ENCODE results near the gene RB1.

The RB1 gene

DNA sequence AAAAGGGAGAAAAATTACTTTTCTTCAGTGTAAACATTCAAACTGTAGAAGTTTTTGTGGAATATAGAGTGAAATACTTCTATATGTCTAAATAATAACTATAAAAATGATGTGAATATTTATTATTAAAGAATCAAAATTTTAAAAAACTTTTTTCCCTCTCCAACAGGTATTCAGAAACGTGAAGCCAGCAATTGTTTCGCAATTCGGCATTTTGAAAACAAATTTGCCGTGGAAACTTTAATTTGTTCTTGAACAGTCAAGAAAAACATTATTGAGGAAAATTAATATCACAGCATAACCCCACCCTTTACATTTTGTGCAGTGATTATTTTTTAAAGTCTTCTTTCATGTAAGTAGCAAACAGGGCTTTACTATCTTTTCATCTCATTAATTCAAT, 42.6 kb upstream of the RB1 start:
- TF ChIP-seq, protein P1, sequence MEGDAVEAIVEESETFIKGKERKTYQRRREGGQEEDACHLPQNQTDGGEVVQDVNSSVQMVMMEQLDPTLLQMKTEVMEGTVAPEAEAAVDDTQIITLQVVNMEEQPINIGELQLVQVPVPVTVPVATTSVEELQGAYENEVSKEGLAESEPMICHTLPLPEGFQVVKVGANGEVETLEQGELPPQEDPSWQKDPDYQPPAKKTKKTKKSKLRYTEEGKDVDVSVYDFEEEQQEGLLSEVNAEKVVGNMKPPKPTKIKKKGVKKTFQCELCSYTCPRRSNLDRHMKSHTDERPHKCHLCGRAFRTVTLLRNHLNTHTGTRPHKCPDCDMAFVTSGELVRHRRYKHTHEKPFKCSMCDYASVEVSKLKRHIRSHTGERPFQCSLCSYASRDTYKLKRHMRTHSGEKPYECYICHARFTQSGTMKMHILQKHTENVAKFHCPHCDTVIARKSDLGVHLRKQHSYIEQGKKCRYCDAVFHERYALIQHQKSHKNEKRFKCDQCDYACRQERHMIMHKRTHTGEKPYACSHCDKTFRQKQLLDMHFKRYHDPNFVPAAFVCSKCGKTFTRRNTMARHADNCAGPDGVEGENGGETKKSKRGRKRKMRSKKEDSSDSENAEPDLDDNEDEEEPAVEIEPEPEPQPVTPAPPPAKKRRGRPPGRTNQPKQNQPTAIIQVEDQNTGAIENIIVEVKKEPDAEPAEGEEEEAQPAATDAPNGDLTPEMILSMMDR (IDR thresholded peaks at IDR 0.05; ENCODE audit: control extremely low read depth, extremely low read depth, low read depth, missing control alignments) = no peak
- CTCF ChIA-PET = no interaction called here
- POLR2A ChIA-PET = no interaction called here
- no peak for DNase-seq (ENCODE audit: extremely low spot score)

DNA sequence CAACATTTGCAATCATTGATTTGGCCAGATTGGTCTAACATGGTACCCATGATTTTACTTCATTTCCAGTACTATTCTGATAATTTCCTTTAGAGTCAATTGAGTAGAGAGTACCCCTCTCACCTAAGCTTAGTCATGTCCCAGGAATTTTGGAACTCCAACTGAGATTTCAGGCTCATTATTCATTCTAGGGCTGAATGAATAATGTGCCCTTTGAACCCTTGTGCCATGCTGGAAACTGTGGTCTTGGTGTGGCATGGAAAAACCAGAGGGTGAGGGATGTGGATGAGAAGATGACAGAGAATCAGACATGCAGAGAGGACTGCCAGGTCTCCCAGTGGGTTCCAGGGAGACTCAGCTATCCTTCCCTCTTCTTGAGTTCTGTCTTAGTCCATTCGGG, 40.4 kb upstream of the RB1 start:
- TF ChIP-seq, protein P1 (IDR thresholded peaks at IDR 0.05; ENCODE audit: control extremely low read depth, extremely low read depth, low read depth, missing control alignments) = no peak
- ChIA-PET CTCF (interaction anchor here (0.8 to 1.7 kb wide), 3 partner anchors 13 to 21 kb away, joined by 3 to 5 read pairs (median 4); no protein-coding TSS in a partner anchor), POLR2A (no interaction called here)
- DNase-seq (ENCODE audit: extremely low spot score) = no peak

DNA sequence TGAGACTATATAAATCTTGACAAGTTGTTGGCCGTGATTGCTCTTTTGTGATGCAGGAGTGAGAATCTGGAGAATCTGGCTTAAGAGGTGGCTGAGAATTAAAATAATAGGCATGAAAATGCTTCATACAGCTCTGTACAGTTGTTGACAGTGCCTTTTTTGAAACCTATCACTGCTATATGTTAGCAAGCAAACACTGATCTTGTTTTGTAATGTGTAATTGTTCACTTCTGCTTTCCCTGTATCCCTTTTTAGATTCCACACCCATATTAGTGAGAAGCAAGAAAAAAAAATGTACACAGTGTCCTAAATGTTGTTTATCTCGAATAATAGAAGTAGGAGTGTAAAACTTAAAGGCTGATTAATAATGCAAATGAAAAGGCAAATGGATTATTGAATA, 39.5 kb upstream of the RB1 start:
- CTCF ChIA-PET = interaction anchor here (0.8 to 1.1 kb wide), 2 partner anchors 15 to 20 kb away, joined by 3 to 4 read pairs; no protein-coding TSS in a partner anchor
- TF ChIP-seq, protein P1 (IDR thresholded peaks at IDR 0.05; ENCODE audit: control extremely low read depth, extremely low read depth, low read depth, missing control alignments) = no peak
- POLR2A ChIA-PET = no interaction called here

DNA sequence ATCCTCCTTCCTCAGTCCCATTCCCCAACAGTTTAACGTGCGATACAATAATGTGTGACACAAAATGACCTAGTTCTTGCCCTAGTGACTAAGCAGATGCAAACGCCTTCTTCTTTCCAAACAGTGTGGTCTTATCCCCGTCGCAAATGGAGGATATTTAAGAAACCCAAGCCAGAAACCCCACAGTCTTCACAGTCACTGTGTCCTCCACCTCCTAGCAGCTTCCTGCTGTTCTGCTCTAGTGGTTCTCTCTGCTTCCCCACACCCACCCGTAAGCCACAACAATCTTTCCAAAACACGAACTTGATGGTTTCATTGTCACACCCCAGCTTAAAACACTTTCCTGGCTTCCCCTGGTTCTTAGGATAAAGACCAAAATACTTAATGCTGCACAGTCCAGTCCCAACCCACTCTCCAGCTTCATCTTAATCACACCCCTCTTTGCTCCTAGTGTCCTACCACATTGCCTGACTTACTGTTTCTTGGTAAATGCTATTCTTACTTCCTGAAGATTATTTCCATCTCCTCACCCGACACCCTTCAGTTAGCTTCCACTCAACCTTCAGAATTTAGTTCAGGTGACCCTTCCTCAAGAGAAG, 38.2 kb upstream of the RB1 start:
- CTCF ChIA-PET = interaction anchor here (1.3 kb wide), 1 partner anchor 138 kb away, joined by 4 read pairs; no protein-coding TSS in a partner anchor
- POLR2A ChIA-PET = no interaction called here
- TF ChIP-seq, protein P1 (IDR thresholded peaks at IDR 0.05; ENCODE audit: control extremely low read depth, extremely low read depth, low read depth, missing control alignments) = no peak
- no peak for DNase-seq (ENCODE audit: extremely low spot score)

More for the DNA sequence above, 39.5 kb upstream of the RB1 start:
- no peak for DNase-seq (ENCODE audit: extremely low spot score)

DNA sequence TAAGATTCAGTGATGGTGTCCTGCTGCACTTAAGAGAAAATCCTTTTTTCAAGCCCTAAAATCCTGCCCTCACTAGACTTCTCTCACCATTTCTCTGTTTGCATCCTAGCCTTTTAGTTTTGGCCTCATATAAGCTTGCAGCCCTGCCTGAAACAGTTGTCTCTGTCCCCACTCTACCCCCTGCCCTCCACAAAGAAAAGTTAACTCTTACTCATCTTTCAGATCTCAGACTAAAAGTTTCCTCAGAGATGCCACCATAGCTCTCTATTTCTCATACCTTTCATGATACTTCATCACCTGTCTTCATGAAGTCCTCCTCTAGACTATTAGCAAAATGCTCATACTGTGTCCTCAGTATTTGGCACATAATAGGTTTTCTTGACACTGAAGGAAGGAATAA, 37.4 kb upstream of the RB1 start:
- POLR2A ChIA-PET = no interaction called here
- DNase-seq (ENCODE audit: extremely low spot score) = no peak
- TF ChIP-seq, protein P1 (IDR thresholded peaks at IDR 0.05; ENCODE audit: control extremely low read depth, extremely low read depth, low read depth, missing control alignments) = no peak
- CTCF ChIA-PET = interaction anchor here (1.5 kb wide), 1 partner anchor 18 kb away, joined by 3 read pairs; no protein-coding TSS in a partner anchor

DNA sequence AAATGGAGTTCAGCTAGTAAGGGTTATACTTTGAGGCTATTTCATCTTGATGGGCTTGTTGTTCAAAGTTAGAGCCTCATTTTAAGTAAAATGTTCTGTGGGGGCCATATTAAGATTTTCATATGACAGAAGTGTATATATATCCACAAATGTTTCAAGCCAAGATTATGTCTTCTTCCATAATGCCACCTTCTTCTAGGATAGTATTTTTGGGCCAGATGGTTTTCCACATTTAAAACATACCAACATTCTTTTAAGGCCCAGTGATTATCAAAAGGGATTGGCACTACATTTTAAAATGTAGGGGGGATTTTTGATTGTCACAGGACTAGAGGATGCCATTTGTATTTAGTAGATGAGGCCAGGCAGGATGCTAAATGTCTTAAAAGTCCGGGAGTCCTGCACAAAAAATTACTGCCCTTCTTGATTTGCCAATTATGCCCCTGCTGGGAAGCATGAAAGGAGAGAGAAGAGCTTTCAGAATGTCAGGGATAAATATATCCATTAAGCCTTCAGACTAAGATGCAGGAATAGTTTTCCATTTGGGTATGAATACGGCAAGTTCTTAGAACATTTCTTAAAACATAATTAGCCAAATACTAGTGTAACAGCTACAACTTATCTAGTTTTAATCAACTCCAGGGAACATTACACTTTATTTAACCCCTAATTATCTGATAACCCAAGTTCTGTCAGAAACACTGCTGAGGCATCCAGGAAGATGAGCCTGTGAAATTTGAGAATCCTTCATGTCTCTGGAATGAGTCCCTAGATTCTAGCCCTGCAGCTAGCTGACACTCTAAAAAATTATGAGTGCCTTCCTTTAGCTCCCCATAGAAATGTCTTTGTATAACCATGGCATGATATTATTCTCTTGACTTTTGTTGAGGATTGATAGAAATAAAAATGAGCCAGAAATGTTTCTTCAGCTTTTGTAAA, 36.6 kb upstream of the RB1 start:
- CTCF ChIA-PET = interaction anchor here (1.5 kb wide), 1 partner anchor 17 kb away, joined by 3 read pairs; no protein-coding TSS in a partner anchor
- DNase-seq (ENCODE audit: extremely low spot score) = no peak
- TF ChIP-seq, protein P1 (IDR thresholded peaks at IDR 0.05; ENCODE audit: control extremely low read depth, extremely low read depth, low read depth, missing control alignments) = no peak
- POLR2A ChIA-PET = no interaction called here
